Measurements from ENCODE around the gene SPATA17. TPM values are rescaled to one million over a fixed set of nuclear protein-coding genes. Genes with fewer than 3 reads are reported as not detected.

Gene SPATA17
- total and polyA plus RNA-seq, 12 donors = 0.09 to 4.4 (median 0.56) TPM; not detected in 1

GRCh38 chr1:217614200-217614712 is 16.9 kb upstream of the SPATA17 start:
- Histone ChIP-seq H3K27ac (no peak overlapping the region), H3K4me3 (no peak overlapping the region), H3K9me3 (replicated peaks in 1 of 3) (no peaks in the 10 kb centered on the region), H3K4me1 (replicated peaks in 1 of 2) (peaks cover 0 to 10% of the 10 kb centered on the region in 2 donors), H3K36me3 (replicated peaks in 1 of 2) (peaks cover 0 to 4% of the 10 kb centered on the region in 2 donors), H3K27me3 (no peaks in the 10 kb centered on the region)
- no peak for TF ChIP-seq POLR2A (IDR thresholded peaks at IDR 0.05)
- TF ChIP-seq CTCF (IDR thresholded peaks at IDR 0.05) = no peak
- WGBS, 4 donors = 72 to 79% (median 74%) methylated on average over 3 of the region's 3 CpGs
- intact Hi-C loops (cut with DNase I) = no loop called here
- DNase-seq = no peak

- H3K9me3 ChIP-seq (replicated peaks in 1 of 3) = no peaks in the 10 kb centered on the region
- H3K36me3 ChIP-seq (replicated peaks in 1 of 2) = peaks cover 0 to 4% of the 10 kb centered on the region in 2 donors
- no peak for TF ChIP-seq POLR2A (IDR thresholded peaks at IDR 0.05)
- 73 to 88% (median 86%) methylated on average over 1 of the region's 1 CpG for WGBS, 4 donors
- no peak overlapping the region for H3K27ac ChIP-seq
- peaks cover 0 to 10% of the 10 kb centered on the region in 2 donors for H3K4me1 ChIP-seq (replicated peaks in 1 of 2)
- no peaks in the 10 kb centered on the region for H3K27me3 ChIP-seq
- no peak for DNase-seq
- H3K4me3 ChIP-seq = no peak overlapping the region
- intact Hi-C loops (cut with DNase I) = no loop called here
These were observed 14.0 kb upstream of the SPATA17 start for GRCh38 chr1:217617126-217617525.

- Histone ChIP-seq H3K4me1 (replicated peaks in 1 of 2) (no peaks in the 10 kb centered on the region), H3K4me3 (no peak overlapping the region), H3K9me3 (replicated peaks in 1 of 3) (no peaks in the 10 kb centered on the region), H3K27ac (no peak overlapping the region), H3K27me3 (no peaks in the 10 kb centered on the region), H3K36me3 (replicated peaks in 1 of 2) (peaks cover 0 to 4% of the 10 kb centered on the region in 2 donors)
- WGBS, 4 donors = 91 to 96% (median 93%) methylated on average over 4 of the region's 4 CpGs
- no peak for DNase-seq
- no peak for TF ChIP-seq POLR2A (IDR thresholded peaks at IDR 0.05)
- TF ChIP-seq CTCF (IDR thresholded peaks at IDR 0.05) = no peak
- intact Hi-C loops (cut with DNase I) = no loop called here
These were observed 10.3 kb upstream of the SPATA17 start for GRCh38 chr1:217620814-217621213.

GRCh38 chr1:217622042-217622441 is 9.1 kb upstream of the SPATA17 start:
- Histone ChIP-seq H3K27ac (no peak overlapping the region), H3K27me3 (no peaks in the 10 kb centered on the region), H3K4me3 (no peak overlapping the region), H3K4me1 (replicated peaks in 1 of 2) (peaks cover 0 to 10% of the 10 kb centered on the region in 2 donors), H3K36me3 (replicated peaks in 1 of 2) (peaks cover 0 to 4% of the 10 kb centered on the region in 2 donors), H3K9me3 (replicated peaks in 1 of 3) (no peaks in the 10 kb centered on the region)
- TF ChIP-seq POLR2A (IDR thresholded peaks at IDR 0.05) = no peak
- no peak for TF ChIP-seq CTCF (IDR thresholded peaks at IDR 0.05)
- DNase-seq = no peak
- intact Hi-C loops (cut with DNase I) = no loop called here
- WGBS, 4 donors = 92 to 93% (median 92%) methylated on average over 3 of the region's 3 CpGs

DNA sequence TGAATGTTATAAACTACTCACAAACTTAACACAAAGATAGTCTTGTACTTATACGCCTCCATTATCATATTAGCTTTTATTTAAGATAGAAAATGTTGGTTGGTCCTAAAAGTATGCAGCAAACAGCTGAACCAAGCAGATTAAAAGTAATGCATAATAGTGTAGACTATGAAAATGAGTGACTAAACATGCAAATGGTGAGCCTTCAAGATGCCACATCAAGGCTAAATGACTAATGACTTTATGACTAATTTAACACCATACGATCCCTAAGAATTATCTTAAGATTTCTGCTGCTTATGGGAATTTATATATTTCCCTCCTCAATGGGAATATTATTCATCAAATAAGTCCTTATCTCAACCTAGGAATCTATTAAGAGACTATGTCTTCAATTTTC is 4.8 kb upstream of the SPATA17 start:
- Histone ChIP-seq H3K9me3 (replicated peaks in 1 of 3) (no peaks in the 10 kb centered on the region), H3K4me1 (replicated peaks in 1 of 2) (peaks cover 4 to 43% of the 10 kb centered on the region in 2 donors), H3K27me3 (no peaks in the 10 kb centered on the region), H3K36me3 (replicated peaks in 1 of 2) (no peaks in the 10 kb centered on the region), H3K4me3 (no peak overlapping the region), H3K27ac (no peak overlapping the region)
- intact Hi-C loops (cut with DNase I) = no loop called here
- 57 to 74% (median 67%) methylated on average over 2 of the region's 2 CpGs for WGBS, 4 donors
- DNase-seq = no peak
- TF ChIP-seq CTCF (IDR thresholded peaks at IDR 0.05) (no peak), POLR2A (IDR thresholded peaks at IDR 0.05) (no peak)

Measured in adrenal gland (tissue), 12 donors.